Loucy (cell line): ENCODE data around the gene POLR2I.

ENCODE experiments used
- H2AFZ ChIP-seq: fragments of 200-600 bp; sonication (generic); 2 replicates; pipeline ENCODE4 v1.6.0; 2016; ENCODE audit warnings: antibody characterized with exemption, mild to moderate bottlenecking, low read length, moderate library complexity
- H3F3A ChIP-seq: fragments of 200-600 bp; 2 replicates; pipeline ENCODE4 v1.6.0; 2016; ENCODE audit warnings: antibody characterized with exemption, low read depth, mild to moderate bottlenecking
- H3K27me3 ChIP-seq: fragments of 200-600 bp; sonication (generic); 2 replicates; pipeline ENCODE4 v1.6.1; 2014; ENCODE audit warnings: low read length, mild to moderate bottlenecking; ENCODE audit not compliant: insufficient read depth, poor library complexity, severe bottlenecking
- H3K36me3 ChIP-seq: fragments of 200-600 bp; sonication (generic); 2 replicates; pipeline ENCODE4 v1.6.1; 2016; ENCODE audit warnings: low read length; ENCODE audit not compliant: insufficient read depth
- H3K4me1 ChIP-seq: fragments of 200-600 bp; sonication (generic); 2 replicates; pipeline ENCODE4 v1.5.1; 2014; ENCODE audit warnings: low read length, mild to moderate bottlenecking; ENCODE audit not compliant: insufficient read depth, poor library complexity, severe bottlenecking
- H3K4me2 ChIP-seq: fragments of 200-600 bp; sonication (generic); 2 replicates; pipeline ENCODE4 v1.6.0; 2014; ENCODE audit warnings: antibody characterized with exemption, low read length, low read depth, mild to moderate bottlenecking; ENCODE audit not compliant: poor library complexity, severe bottlenecking
- H3K4me3 ChIP-seq: fragments of 200-600 bp; sonication (generic); 2 replicates; pipeline ENCODE4 v1.5.1; 2014; ENCODE audit warnings: low read length, mild to moderate bottlenecking, mixed read lengths; ENCODE audit not compliant: poor library complexity, severe bottlenecking
- H3K79me2 ChIP-seq: fragments of 200-600 bp; sonication (generic); 2 replicates; pipeline ENCODE4 v1.6.1; 2014; ENCODE audit warnings: low read length; ENCODE audit not compliant: insufficient read depth
- H3K9ac ChIP-seq: fragments of 200-600 bp; sonication (generic); 2 replicates; pipeline ENCODE4 v1.6.0; 2014; ENCODE audit warnings: mild to moderate bottlenecking, low read depth, low read length, moderate library complexity; ENCODE audit not compliant: poor library complexity, severe bottlenecking
- H3K9me2 ChIP-seq: fragments of 200-600 bp; sonication (generic); replicated peaks from 2 replicates; pipeline ENCODE4 v1.6.1; 2016; ENCODE audit warnings: low read depth, low read length, mixed read lengths
- H3K9me3 ChIP-seq: fragments of 200-600 bp; sonication (generic); 2 replicates; pipeline ENCODE4 v1.6.1; 2014; ENCODE audit warnings: mild to moderate bottlenecking, antibody characterized with exemption, low read length, low read depth; ENCODE audit not compliant: insufficient read depth
- H4K20me1 ChIP-seq: fragments of 200-600 bp; sonication (generic); 2 replicates; pipeline ENCODE4 v1.6.0; 2014; ENCODE audit warnings: antibody characterized with exemption, low read length, mild to moderate bottlenecking; ENCODE audit not compliant: insufficient read depth, poor library complexity, severe bottlenecking
- CTCF ChIP-seq: fragments of 200-600 bp; sonication (generic); conservative IDR thresholded peaks from 2 replicates; pipeline ENCODE4 v1.5.1; 2014; ENCODE audit warnings: mild to moderate bottlenecking, antibody characterized with exemption, low read length
- EZH2phosphoT487 ChIP-seq: fragments of 200-600 bp; IDR thresholded peaks from 2 replicates; pipeline ENCODE4 v1.6.1; 2018; ENCODE audit warnings: antibody characterized with exemption, mild to moderate bottlenecking, moderate library complexity, borderline replicate concordance

The POLR2I gene

GRCh38 chr19:36115453-36116343, 1.0 kb upstream of the POLR2I start, which contains the start of gene TBCB:
Gene TBCB (plus strand): TSS chr19:36115468. CDS start chr19:36115561, 93 bp downstream.
- peak within 1 kb of the TSS; percentile 94 for H2AFZ ChIP-seq

DNA sequence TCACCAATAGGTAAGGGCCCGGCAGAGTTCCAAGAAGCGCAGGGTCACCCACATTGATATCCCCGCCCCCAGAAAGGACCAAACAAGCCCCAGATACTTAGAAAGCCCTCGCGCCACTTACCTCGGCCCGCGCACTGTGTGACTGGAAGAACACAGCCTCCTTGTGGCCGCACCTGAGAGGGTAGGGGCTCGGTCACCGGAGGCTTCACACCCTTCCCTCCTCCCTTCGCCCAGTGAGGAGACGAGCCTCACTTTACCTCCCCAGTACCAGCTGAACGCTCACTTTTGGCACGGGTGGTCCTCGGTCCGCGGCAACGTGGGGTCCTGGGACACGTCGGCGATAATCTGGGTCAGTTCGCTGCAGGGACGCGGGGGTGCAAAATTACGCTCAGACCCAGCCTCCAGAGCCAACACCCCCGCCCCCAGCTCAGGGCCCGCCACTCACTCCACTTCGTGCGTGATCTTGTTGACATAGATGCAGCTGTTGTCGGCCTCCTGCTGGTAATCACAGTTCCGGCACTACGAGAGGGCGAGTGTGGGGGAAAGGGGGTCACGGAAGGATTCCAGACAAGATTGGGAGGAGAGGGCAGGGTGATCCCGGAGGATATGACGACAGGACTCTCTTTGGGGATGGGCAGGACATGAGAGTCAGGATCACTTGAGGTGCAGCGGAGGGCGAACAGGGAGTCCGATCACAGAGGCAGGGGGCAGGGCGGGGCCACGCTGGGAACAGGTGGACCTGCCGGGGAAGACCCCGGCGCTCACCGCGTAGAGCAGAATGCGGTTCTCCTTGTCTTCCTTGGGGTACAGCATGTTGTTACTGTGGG, 568 bp downstream of the POLR2I start:
- Histone ChIP-seq H3K36me3 (no peaks in the 10 kb centered on the region), H3K9me3 (no peaks in the 10 kb centered on the region), H3K4me1 (peaks cover 16% of the 10 kb centered on the region), H3K79me2 (peaks cover 40% of the 10 kb centered on the region), H3K4me3 (peak overlapping the region; percentile 90), H3K27me3 (no peaks in the 10 kb centered on the region), H3F3A (no peaks in the 10 kb centered on the region), H3K4me2 (peak overlapping the region; percentile 97), H3K9ac (peak overlapping the region; percentile 88), H2AFZ (peak overlapping the region; percentile 94), H4K20me1 (peaks cover 11% of the 10 kb centered on the region), H3K9me2 (no peaks in the 10 kb centered on the region)
- TF ChIP-seq CTCF (no peak), EZH2phosphoT487 (no peak)

More at GRCh38 chr19:36115453-36116343, 1.0 kb upstream of the POLR2I start, which contains the start of gene TBCB:
- no peaks in the 10 kb centered on the region for H3F3A ChIP-seq
- no peak for TF ChIP-seq CTCF
- no peak for TF ChIP-seq EZH2phosphoT487
- H3K9me3 ChIP-seq, result no peaks in the 10 kb centered on the region
- peak within 1 kb of the TSS; percentile 97 for H3K4me2 ChIP-seq
- H3K79me2 ChIP-seq, result peaks cover 40% of the 10 kb centered on the region
- H3K9ac ChIP-seq, result peak within 1 kb of the TSS; percentile 88
- peaks cover 11% of the 10 kb centered on the region for H4K20me1 ChIP-seq
- H3K36me3 ChIP-seq, result no peaks in the 10 kb centered on the region
- peaks cover 21% of the 10 kb centered on the region for H3K4me1 ChIP-seq
- H3K4me3 ChIP-seq, result peak within 1 kb of the TSS; percentile 90
- H3K27me3 ChIP-seq, result no peaks in the 10 kb centered on the region
- H3K9me2 ChIP-seq, result no peaks in the 10 kb centered on the region

- no peaks in the 10 kb centered on the region for H3K27me3 ChIP-seq
- no peaks in the 10 kb centered on the region for H3K9me2 ChIP-seq
- peaks cover 40% of the 10 kb centered on the region for H3K79me2 ChIP-seq
- TF ChIP-seq EZH2phosphoT487 (no peak), CTCF (no peak)
- H3F3A ChIP-seq, result no peaks in the 10 kb centered on the region
- H3K9ac ChIP-seq, result peak overlapping the region; percentile 88
- H3K4me1 ChIP-seq, result peaks cover 16% of the 10 kb centered on the region
- no peak overlapping the region for H2AFZ ChIP-seq
- peak overlapping the region; percentile 97 for H3K4me2 ChIP-seq
- no peaks in the 10 kb centered on the region for H3K36me3 ChIP-seq
- peaks cover 11% of the 10 kb centered on the region for H4K20me1 ChIP-seq
- no peaks in the 10 kb centered on the region for H3K9me3 ChIP-seq
- peak overlapping the region; percentile 90 for H3K4me3 ChIP-seq
These were observed 1.2 kb downstream of the POLR2I start for GRCh38 chr19:36113425-36113824.
